SK-N-SH (cell line): ENCODE results near the gene UBN2. TPM values are rescaled to one million over a fixed set of nuclear protein-coding genes. Genes with fewer than 3 reads are reported as not detected.

Experiments
- CTCF ChIA-PET: fragments of 300-600, 350-600 bp; formaldehyde crosslinking; extraction: SDS; loops from one replicate; lab custom pipeline; 2021; lab: Yijun Ruan, JAX
- POLR2A ChIA-PET: fragments of 350-600 bp; sonication (Branson Sonifier 250); formaldehyde crosslinking; extraction: SDS; loops from one replicate; lab custom pipeline; 2020; ENCODE audit warnings: antibody characterized with exemption, inconsistent platforms; lab: Yijun Ruan, JAX
- DNase-seq: peaks from one replicate; pipeline ENCODE4 v3.0.0; 2012
- H2AFZ ChIP-seq: fragments of 200-600 bp; sonication (generic); 2 replicates; pipeline ENCODE4 v1.8.1; 2016; ENCODE audit warnings: antibody characterized with exemption, mild to moderate bottlenecking, low read depth
- H3F3A ChIP-seq: fragments of 200-600 bp; sonication (generic); replicated peaks from 2 replicates; pipeline ENCODE3; 2016; ENCODE audit warnings: antibody characterized with exemption, mild to moderate bottlenecking; ENCODE audit not compliant: insufficient read depth
- H3K27ac ChIP-seq, 2 experiments: fragments of 200-500 bp in 1 of 2; fragments of 200-600 bp in 1 of 2; sonication (Bioruptor generic) in 1 of 2; sonication (generic), shearing (Covaris generic) in 1 of 2; 2 replicates each; pipeline versions ENCODE4 v1.5.1 to v1.6.1; 2014 to 2016; ENCODE audit warnings: low read depth in 2 of 2, inconsistent platforms in 1 of 2, low read length in 1 of 2, mild to moderate bottlenecking in 1 of 2, mixed read lengths in 1 of 2
- H3K27me3 ChIP-seq: fragments of 200-600 bp; sonication (generic), shearing (Covaris generic); 2 replicates; pipeline ENCODE4 v1.6.1; 2016; ENCODE audit warnings: mixed run types; ENCODE audit not compliant: insufficient read depth
- H3K36me3 ChIP-seq, 2 experiments: fragments of 200-500 bp in 1 of 2; fragments of 200-600 bp in 1 of 2; sonication (Bioruptor generic) in 1 of 2; sonication (generic) in 1 of 2; replicated peaks in 1 of 2; 2 replicates each; pipeline versions ENCODE3 to v1.5.1; 2014 to 2016; ENCODE audit warnings: low read length in 1 of 2, mild to moderate bottlenecking in 1 of 2; ENCODE audit not compliant: insufficient read depth in 2 of 2, control insufficient read depth in 1 of 2
- H3K4me1 ChIP-seq, 2 experiments: fragments of 200-500 bp in 1 of 2; fragments of 200-600 bp in 1 of 2; sonication (Bioruptor generic) in 1 of 2; sonication (generic), shearing (Covaris generic) in 1 of 2; 2 replicates each; pipeline versions ENCODE4 v1.5.1 to v1.6.1; 2014 to 2016; ENCODE audit warnings: low read depth in 1 of 2, low read length in 1 of 2, mixed run types in 1 of 2; ENCODE audit not compliant: insufficient read depth in 2 of 2, control insufficient read depth in 1 of 2
- H3K4me2 ChIP-seq: fragments of 200-600 bp; sonication (generic), shearing (Covaris generic); 2 replicates; pipeline ENCODE4 v1.6.1; 2017; ENCODE audit warnings: mixed run types
- H3K4me3 ChIP-seq, 2 experiments: fragments of 200-500 bp in 1 of 2; fragments of 200-600 bp in 1 of 2; sonication (Bioruptor generic) in 1 of 2; sonication (generic), shearing (Covaris generic) in 1 of 2; 2 replicates each; pipeline versions ENCODE4 v1.5.1 to v1.8.1; 2014 to 2016; ENCODE audit warnings: low read depth in 2 of 2, inconsistent platforms in 1 of 2, low read length in 1 of 2, mild to moderate bottlenecking in 1 of 2, mixed read lengths in 1 of 2, moderate library complexity in 1 of 2
- H3K79me2 ChIP-seq: fragments of 200-600 bp; sonication (generic); 2 replicates; pipeline ENCODE4 v1.8.1; 2017; ENCODE audit warnings: mild to moderate bottlenecking; ENCODE audit not compliant: insufficient read depth
- H3K9ac ChIP-seq: fragments of 200-600 bp; sonication (generic); 2 replicates; pipeline ENCODE4 v1.6.1; 2017; ENCODE audit warnings: mixed run types
- H3K9me2 ChIP-seq: fragments of 200-600 bp; sonication (generic); 2 replicates; pipeline ENCODE4 v1.6.1; 2017; ENCODE audit warnings: mixed run types
- H3K9me3 ChIP-seq: fragments of 200-600 bp; sonication (generic); 2 replicates; pipeline ENCODE4 v1.6.1; 2017; ENCODE audit warnings: mixed run types, mild to moderate bottlenecking, moderate library complexity
- H4K20me1 ChIP-seq: fragments of 200-600 bp; sonication (generic); 2 replicates; pipeline ENCODE4 v1.6.1; 2017; ENCODE audit warnings: mild to moderate bottlenecking, mixed run types; ENCODE audit not compliant: insufficient read depth
- CHD2 ChIP-seq: fragments of 150-350 bp; IDR thresholded peaks from 2 replicates; pipeline ENCODE4 v1.6.1; 2018; ENCODE audit warnings: low read length; ENCODE audit not compliant: partially characterized antibody
- CTCF ChIP-seq: fragments of 200-600 bp; sonication (generic); IDR thresholded peaks from 2 replicates; pipeline ENCODE4 v1.6.1; 2017; ENCODE audit warnings: antibody characterized with exemption, mild to moderate bottlenecking, moderate library complexity
- EP300 ChIP-seq, 2 experiments: IDR thresholded peaks; 2 replicates each; pipeline versions ENCODE4 v1.4.0 to v1.6.1; 2012; ENCODE audit warnings: borderline replicate concordance in 1 of 2, low read depth in 1 of 2, low read length in 1 of 2
- FOSL2 ChIP-seq: IDR thresholded peaks from 2 replicates; pipeline ENCODE4 v1.4.0; 2012; ENCODE audit warnings: low read depth, mild to moderate bottlenecking, moderate library complexity, borderline replicate concordance
- FOXJ3 ChIP-seq: sonication (generic); formaldehyde crosslinking; IDR thresholded peaks from 2 replicates; pipeline ENCODE4 v1.5.1; 2020; ENCODE audit warnings: mild to moderate bottlenecking, missing genetic modification reagents
- JUND ChIP-seq: IDR thresholded peaks from 2 replicates; pipeline ENCODE4 v1.4.0; 2012
- MAX ChIP-seq: IDR thresholded peaks from 2 replicates; pipeline ENCODE4 v1.4.0; 2012; ENCODE audit warnings: low read depth
- MXI1 ChIP-seq: IDR thresholded peaks from 2 replicates; pipeline ENCODE4 v1.6.1; 2012; ENCODE audit warnings: mild to moderate bottlenecking, low read depth, low read length, improper control_type of control experiment
- NFIC ChIP-seq: IDR thresholded peaks from 2 replicates; pipeline ENCODE4 v1.4.0; 2012; ENCODE audit warnings: borderline replicate concordance
- PBX3 ChIP-seq: IDR thresholded peaks from 2 replicates; pipeline ENCODE4; 2012
- POLR2AphosphoS5 ChIP-seq: IDR thresholded peaks from 2 replicates; pipeline ENCODE4 v1.6.1; 2012; ENCODE audit warnings: low read depth, low read length
- RAD21 ChIP-seq: IDR thresholded peaks from 2 replicates; pipeline ENCODE4 v1.6.1; 2012; ENCODE audit warnings: mild to moderate bottlenecking, low read length
- SIN3A ChIP-seq: IDR thresholded peaks from 2 replicates; pipeline ENCODE4 v1.6.1; 2012; ENCODE audit warnings: low read depth, mild to moderate bottlenecking, low read length, moderate library complexity, borderline replicate concordance
- SMC3 ChIP-seq: IDR thresholded peaks from 2 replicates; pipeline ENCODE4 v1.6.1; 2012; ENCODE audit warnings: low read depth, low read length, improper control_type of control experiment
- TAF1 ChIP-seq: IDR thresholded peaks from 2 replicates; pipeline ENCODE4 v1.6.1; 2012; ENCODE audit warnings: low read depth, mild to moderate bottlenecking, low read length, moderate library complexity, borderline replicate concordance
- YY1 ChIP-seq: IDR thresholded peaks from 2 replicates; pipeline ENCODE4 v1.4.0; 2012; ENCODE audit warnings: low read depth, mild to moderate bottlenecking
- WGBS: methylation state at CpG from one replicate; pipeline ENCODE4 v1.1.6; 2017; ENCODE audit warnings: low lambda C conversion rate; 5-methylcytosine and 5-hydroxymethylcytosine counted together
- polyA plus RNA-seq, 3 experiments: library from polyadenylated mRNA; depleted of rRNA; stranded (reverse); fragments of >200 nt; gene quantifications; 2 replicates each; pipeline ENCODE4 v1.2.3, GENCODE V29; 2012
- TF ChIP-seq, protein P1 (sequence below): IDR thresholded peaks from 2 replicates; pipeline ENCODE4 v1.6.1; 2012; ENCODE audit warnings: mild to moderate bottlenecking, low read depth, low read length, moderate library complexity
- TF ChIP-seq, protein P2 (sequence below): IDR thresholded peaks from 2 replicates; pipeline ENCODE4 v1.4.0; 2012; ENCODE audit warnings: low read depth, borderline replicate concordance

UBN2 gene
- polyA plus RNA-seq, 1 of the 3 experiments (the other 2 are of a cell fraction) = 2.0 TPM

DNA sequence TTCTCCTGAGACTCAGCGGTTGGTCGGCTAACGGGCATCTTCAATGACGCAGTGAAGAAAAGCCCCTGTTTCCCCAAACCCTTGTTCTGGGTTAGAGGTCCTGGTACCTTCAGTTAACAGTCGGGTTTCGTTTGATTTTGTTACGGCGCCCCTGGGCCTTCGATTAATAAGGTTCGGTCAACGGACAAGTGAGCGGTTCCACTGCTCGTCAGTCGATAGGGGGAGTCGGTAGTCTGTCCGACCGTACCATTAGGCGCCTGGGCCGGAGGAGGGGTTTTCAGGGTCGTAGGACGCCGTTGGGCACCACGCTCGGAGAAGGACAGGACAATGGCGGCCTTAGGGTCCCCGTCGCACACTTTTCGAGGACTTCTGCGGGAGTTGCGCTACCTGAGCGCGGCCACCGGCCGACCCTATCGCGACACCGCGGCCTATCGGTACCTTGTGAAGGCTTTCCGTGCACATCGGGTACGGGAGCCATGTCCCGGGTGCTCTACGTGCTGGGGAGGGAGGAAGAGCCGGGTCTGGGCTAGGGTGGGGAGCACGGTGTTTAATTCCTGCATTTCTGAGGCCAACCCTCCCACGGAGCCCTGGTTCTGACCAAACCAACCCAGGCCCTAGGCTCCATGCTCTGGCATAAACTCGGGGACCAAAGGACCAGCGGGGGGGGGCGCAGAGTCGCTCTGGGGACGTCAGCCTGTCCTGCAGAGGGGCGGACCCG is 110.2 kb downstream of the UBN2 start, which contains the start of gene FMC1:
Gene FMC1 (plus strand): TSS at position 280 of the 718 bp plus-strand sequence. CDS start 48 bp downstream, at position 328.
- WGBS = 2% methylated on average over 45 of the region's 54 CpGs
- Histone ChIP-seq H2AFZ (peak within 1 kb of the TSS; percentile 85), H3K4me2 (peak within 1 kb of the TSS; percentile 92), H3F3A (peaks cover 21% of the 10 kb centered on the region), H3K4me1 (peaks cover 0 to 6% of the 10 kb centered on the region in 2 experiments; a peak in 2 of 4 replicates), H3K79me2 (peaks cover 38% of the 10 kb centered on the region)
- peak; percentile 90 for DNase-seq
- TF ChIP-seq CTCF (peak; percentile 51), JUND (peak; percentile 36; the same call in 1 of the 2 replicates), POLR2AphosphoS5 (peak; percentile 85), FOSL2 (no peak), EP300 (IDR thresholded peaks at IDR 0.05; ENCODE audit: borderline replicate concordance in 1 of 2, low read depth in 1 of 2, low read length in 1 of 2) (peak in 1 of 2 experiments; percentile 39; a peak in 1 of 4 replicates), NFIC (no peak; the same call in 1 of the 2 replicates), SMC3 (no peak; the same call in 1 of the 2 replicates), PBX3 (peak; percentile 41), CHD2 (peak; percentile 84), SIN3A (peak; percentile 63; the same call in 1 of the 2 replicates), MXI1 (peak; percentile 73), RAD21 (peak; percentile 49), FOXJ3 (no peak), TAF1 (peak; percentile 87), MAX (peak; percentile 8), YY1 (peak; percentile 86)
- TF ChIP-seq, protein P1, sequence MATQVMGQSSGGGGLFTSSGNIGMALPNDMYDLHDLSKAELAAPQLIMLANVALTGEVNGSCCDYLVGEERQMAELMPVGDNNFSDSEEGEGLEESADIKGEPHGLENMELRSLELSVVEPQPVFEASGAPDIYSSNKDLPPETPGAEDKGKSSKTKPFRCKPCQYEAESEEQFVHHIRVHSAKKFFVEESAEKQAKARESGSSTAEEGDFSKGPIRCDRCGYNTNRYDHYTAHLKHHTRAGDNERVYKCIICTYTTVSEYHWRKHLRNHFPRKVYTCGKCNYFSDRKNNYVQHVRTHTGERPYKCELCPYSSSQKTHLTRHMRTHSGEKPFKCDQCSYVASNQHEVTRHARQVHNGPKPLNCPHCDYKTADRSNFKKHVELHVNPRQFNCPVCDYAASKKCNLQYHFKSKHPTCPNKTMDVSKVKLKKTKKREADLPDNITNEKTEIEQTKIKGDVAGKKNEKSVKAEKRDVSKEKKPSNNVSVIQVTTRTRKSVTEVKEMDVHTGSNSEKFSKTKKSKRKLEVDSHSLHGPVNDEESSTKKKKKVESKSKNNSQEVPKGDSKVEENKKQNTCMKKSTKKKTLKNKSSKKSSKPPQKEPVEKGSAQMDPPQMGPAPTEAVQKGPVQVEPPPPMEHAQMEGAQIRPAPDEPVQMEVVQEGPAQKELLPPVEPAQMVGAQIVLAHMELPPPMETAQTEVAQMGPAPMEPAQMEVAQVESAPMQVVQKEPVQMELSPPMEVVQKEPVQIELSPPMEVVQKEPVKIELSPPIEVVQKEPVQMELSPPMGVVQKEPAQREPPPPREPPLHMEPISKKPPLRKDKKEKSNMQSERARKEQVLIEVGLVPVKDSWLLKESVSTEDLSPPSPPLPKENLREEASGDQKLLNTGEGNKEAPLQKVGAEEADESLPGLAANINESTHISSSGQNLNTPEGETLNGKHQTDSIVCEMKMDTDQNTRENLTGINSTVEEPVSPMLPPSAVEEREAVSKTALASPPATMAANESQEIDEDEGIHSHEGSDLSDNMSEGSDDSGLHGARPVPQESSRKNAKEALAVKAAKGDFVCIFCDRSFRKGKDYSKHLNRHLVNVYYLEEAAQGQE = peak; percentile 13
- TF ChIP-seq, protein P2, sequence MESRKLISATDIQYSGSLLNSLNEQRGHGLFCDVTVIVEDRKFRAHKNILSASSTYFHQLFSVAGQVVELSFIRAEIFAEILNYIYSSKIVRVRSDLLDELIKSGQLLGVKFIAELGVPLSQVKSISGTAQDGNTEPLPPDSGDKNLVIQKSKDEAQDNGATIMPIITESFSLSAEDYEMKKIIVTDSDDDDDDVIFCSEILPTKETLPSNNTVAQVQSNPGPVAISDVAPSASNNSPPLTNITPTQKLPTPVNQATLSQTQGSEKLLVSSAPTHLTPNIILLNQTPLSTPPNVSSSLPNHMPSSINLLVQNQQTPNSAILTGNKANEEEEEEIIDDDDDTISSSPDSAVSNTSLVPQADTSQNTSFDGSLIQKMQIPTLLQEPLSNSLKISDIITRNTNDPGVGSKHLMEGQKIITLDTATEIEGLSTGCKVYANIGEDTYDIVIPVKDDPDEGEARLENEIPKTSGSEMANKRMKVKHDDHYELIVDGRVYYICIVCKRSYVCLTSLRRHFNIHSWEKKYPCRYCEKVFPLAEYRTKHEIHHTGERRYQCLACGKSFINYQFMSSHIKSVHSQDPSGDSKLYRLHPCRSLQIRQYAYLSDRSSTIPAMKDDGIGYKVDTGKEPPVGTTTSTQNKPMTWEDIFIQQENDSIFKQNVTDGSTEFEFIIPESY = 0 out of 2 replicates have a peak, but pooled peaks have one; percentile 19
- TF ChIP-seq, all 33 proteins: peak for 14
- peaks cover 9 to 17% of the 10 kb centered on the region in 2 experiments for H3K36me3 ChIP-seq
- H3K9me3 ChIP-seq = no peaks in the 10 kb centered on the region
- peak within 1 kb of the TSS; percentile 98 to 99 for H3K27ac ChIP-seq
- peak within 1 kb of the TSS; percentile 96 for H3K9ac ChIP-seq
- H3K4me3 ChIP-seq = peak within 1 kb of the TSS; percentile 81 to 89
- POLR2A ChIA-PET = interaction anchor here (0.6 to 1.5 kb wide), 2 partner anchors 14 to 899 kb away, joined by 3 to 5 read pairs; no protein-coding TSS in a partner anchor
- no peaks in the 10 kb centered on the region for H4K20me1 ChIP-seq
- H3K27me3 ChIP-seq = no peaks in the 10 kb centered on the region
- CTCF ChIA-PET = interaction anchor here (1.0 to 1.9 kb wide), 3 partner anchors 11 to 98 kb away, joined by 3 to 5 read pairs (median 3); no protein-coding TSS in a partner anchor
- no peaks in the 10 kb centered on the region for H3K9me2 ChIP-seq
